K562 (cell line): Measurements from ENCODE around the gene PPT1.

Experiments used
- CBFB ChIP-seq: sonication (generic); formaldehyde crosslinking; IDR thresholded peaks from 2 replicates; pipeline ENCODE4 v1.4.0; 2020; ENCODE audit warnings: mild to moderate bottlenecking, missing genetic modification reagents
- ELF1 ChIP-seq: fragments of 200-800 bp; sonication (Bioruptor generic); IDR thresholded peaks from 2 replicates; pipeline ENCODE4 v1.6.1; 2016; ENCODE audit warnings: missing genetic modification characterization, missing compliant biosample characterization
- NFIX ChIP-seq: fragments of 250-450 bp; sonication (Bioruptor Pico); IDR thresholded peaks from 2 replicates; pipeline ENCODE4 v1.4.0; 2020; ENCODE audit warnings: low read depth, mild to moderate bottlenecking, moderate library complexity

DNA sequence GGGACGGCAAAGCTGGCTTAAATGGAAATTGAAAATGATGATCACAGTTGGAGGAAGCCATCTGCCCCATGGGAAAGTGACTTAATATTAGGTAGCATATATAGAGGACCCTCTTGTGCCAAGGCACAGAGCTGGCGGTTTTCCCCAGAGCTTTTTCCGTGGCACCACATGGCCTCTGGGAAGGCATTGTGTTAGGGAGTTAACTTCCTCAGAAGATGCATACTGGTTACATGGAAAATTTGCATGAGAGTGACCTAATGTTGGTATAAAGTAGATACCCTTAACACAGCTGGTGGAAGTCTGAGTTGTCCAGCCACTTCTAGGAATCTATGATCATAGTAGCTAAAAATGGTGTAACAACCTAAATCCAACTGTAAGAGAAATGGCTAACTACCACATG, 29.2 kb downstream of the PPT1 start:
- TF ChIP-seq CBFB (CRISPR knock-in tag) (no peak), NFIX (CRISPR knock-in tag) (no peak), ELF1 (tag) (no peak)
